Caki2 (cell line): ENCODE measurements around the gene PDE2A. TPM values are rescaled to one million over a fixed set of nuclear protein-coding genes. Genes with fewer than 3 reads are reported as not detected.

Experiments
- DNase-seq: peaks from one replicate; pipeline ENCODE4 v3.0.0-alpha.2; 2015; ENCODE audit warnings: low read depth
- in situ Hi-C: cut with HindIII; loops from 2 replicates; pipeline ENCODE4 v1.10.0; 2016; ENCODE audit warnings: low sequenced_read_pairs, low pct_unique_long_range_greater_than_20kb, mixed read lengths
- total RNA-seq: library from RNA; depleted of rRNA; stranded (reverse); fragments of >200 nt; shearing (Covaris generic); gene quantifications from 2 replicates; pipeline ENCODE4 v1.2.3, GENCODE V29; 2014; ENCODE audit warnings: low replicate concordance

PDE2A gene
- total RNA-seq, 1 experiment from 2014 or later, result 1.5 TPM

- DNase-seq, result no peak
- in situ Hi-C loops, result no loop called here
Observed at GRCh38 chr11:72706579-72706978, 32.4 kb upstream of the PDE2A start.

DNA sequence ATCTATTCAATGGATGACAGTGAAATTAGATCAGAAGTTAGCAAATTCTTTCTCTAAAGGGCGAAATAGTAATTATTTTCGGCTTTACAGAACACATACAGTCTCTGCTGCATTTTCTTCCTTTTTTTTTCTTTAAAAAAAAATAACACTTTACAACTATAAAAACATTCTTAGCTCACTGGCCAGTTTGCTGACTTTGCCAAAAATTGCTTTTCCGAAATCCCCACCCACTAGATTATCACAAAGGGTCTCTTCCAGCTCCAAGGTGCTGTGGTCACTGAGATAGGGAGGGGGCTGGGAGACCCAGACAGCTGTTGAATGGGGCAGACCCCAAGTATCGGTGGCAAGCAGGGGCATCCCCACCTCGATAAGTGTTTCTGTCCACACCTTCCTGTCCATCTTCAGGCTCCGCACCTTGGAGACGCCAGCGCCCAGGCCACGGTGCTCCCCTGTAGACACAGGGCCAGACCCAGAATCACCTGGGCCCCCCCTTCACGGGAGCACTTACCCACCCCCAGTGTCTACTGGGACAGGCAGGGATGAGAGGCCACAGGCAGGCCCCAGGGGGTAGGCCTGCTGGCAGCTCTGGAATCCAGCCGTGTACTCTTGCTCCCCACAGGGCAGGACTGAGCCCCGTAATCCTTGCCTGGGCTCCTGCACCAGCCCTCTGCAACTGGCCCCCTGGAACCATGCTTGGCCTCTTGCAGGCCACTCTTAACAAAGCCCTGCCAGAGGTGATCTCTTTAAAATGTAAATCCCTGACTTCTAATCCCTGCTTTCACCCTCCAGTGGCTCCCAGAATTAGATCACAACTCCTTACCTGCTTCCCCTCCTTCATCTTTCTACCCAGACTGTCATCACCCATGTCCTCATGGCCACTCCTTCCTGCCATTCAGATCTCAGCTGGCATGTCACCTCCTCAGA, 31.5 kb upstream of the PDE2A start:
- in situ Hi-C loops, result no loop called here
- DNase-seq, result no peak

GRCh38 chr11:72704783-72705265, 30.6 kb upstream of the PDE2A start:
- in situ Hi-C loops, result no loop called here
- no peak for DNase-seq

GRCh38 chr11:72704028-72704782, 30.0 kb upstream of the PDE2A start:
- DNase-seq, result no peak
- in situ Hi-C loops, result no loop called here

- in situ Hi-C loops, result no loop called here
- DNase-seq, result peak; percentile 73
Observed at GRCh38 chr11:72703267-72704008, 29.2 kb upstream of the PDE2A start.

DNA sequence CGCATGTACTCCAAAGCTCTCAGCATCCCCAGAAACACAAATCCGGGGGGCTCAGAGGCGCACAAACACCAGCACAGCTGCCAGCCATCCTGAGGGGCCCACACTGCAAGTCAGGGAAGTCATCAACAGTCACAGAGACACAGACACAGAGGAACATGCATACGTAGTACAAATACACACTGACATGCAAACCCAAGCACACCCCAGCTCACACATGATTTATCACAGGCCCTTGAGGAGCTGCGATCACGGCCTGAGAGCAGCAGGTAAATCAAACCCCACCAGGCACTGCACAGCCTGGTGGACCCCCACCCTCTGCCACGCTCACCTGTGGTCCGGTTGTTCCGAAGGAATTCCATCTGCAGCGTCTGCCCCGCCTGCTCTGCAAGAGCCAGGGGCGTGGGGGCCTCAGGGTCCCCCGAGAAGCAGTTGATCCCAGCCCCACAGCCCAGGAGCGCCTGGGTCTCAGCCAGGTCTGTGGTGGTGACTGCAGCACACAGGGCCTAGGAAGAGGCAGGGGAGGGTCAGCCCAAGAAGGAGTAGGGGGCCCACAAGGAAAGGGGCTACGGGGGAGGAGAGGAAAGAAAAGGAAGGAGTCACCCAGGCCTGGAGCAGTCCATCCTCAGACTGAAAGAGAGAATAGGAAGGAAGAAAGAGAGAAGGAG, 28.5 kb upstream of the PDE2A start:
- in situ Hi-C loops, result no loop called here
- DNase-seq, result no peak

- no peak for DNase-seq
- in situ Hi-C loops, result no loop called here
Observed at GRCh38 chr11:72702096-72702495, 27.9 kb upstream of the PDE2A start.

DNA sequence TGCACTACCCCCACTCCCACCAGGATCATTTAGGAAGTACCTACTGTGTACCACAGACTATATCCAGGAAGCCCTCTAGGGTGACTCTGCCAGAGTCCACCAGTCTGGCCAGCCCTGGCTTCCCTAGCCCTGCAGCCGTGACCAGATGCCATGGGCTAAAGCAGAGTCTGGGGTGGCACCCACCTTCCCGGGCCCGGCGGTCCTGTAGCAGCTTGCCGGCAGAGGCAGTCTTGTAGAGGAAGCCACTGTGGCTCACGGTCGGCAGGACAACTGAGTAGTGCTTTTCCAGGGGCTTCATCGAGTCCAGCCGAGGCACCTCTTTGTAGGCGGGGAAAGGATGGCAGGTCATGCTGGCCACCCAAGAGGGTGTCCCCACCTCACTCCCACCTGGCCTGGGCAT, 27.2 kb upstream of the PDE2A start:
- in situ Hi-C loops, result no loop called here
- DNase-seq, result no peak

DNA sequence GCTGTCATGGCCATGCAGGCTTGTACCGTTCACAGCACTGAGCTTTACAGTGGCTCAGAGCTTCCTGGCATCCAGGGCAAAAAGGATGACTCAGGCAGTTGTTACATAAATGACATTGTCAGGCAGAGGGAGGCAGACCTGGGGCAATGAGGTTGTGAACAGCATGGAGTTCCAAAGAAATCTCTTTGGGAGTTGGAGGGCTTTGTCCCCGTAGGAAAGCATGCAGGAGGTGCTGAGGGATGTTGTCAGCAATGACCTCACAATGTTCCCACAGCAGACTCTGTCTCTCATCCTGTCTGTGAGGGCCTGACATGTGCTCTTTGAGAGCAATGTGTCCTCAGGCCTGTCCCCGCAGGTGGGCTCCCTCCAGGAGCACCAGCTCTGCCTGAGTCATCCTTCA, 25.9 kb upstream of the PDE2A start:
- in situ Hi-C loops, result no loop called here
- DNase-seq, result no peak

DNA sequence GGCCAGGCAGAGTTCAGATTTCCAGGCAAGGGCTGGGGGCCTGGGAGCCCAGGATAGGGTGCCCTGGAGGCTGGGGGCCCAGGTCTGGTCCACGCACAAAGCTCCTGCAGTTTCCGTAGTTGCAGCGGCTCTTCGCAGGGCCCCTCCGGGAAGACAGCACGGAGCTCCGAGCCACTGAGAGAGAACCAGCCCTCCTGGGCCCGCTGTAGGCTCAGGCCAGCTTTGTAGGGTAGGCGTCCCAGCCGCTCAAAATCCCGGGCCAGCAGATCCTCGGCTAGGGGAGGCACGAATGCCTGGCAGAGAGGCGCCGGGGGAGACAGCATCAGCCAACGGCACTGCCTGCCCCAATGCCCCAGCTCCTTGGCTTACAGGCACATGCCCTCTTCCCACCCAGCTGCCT, 23.6 kb upstream of the PDE2A start:
- no peak for DNase-seq
- in situ Hi-C loops, result no loop called here

- no peak for DNase-seq
- in situ Hi-C loops, result no loop called here
Observed at GRCh38 chr11:72696866-72697700, 22.9 kb upstream of the PDE2A start.

DNA sequence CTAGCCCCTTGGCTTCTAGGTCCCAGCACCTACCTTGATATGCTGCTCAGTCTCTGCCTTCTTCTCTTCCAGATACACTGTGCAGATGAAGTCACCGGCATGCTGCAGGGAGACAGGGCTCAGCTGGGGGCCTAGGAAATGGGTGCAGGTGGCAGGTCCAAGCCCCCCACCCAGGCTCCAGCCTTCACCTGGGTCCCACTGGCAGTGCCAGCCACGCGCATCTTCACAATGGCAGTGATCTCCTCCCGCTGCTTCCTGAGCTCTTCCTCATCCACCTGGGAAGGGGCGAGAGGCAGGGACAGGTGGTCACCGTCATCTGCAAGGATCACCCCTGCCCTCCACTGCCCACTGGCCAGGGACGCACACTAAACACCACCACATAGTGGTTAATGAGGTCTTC, 21.1 kb upstream of the PDE2A start:
- in situ Hi-C loops, result no loop called here
- no peak for DNase-seq

- in situ Hi-C loops, result no loop called here
- DNase-seq, result no peak
Observed at GRCh38 chr11:72693271-72693968, 19.2 kb upstream of the PDE2A start.

DNA sequence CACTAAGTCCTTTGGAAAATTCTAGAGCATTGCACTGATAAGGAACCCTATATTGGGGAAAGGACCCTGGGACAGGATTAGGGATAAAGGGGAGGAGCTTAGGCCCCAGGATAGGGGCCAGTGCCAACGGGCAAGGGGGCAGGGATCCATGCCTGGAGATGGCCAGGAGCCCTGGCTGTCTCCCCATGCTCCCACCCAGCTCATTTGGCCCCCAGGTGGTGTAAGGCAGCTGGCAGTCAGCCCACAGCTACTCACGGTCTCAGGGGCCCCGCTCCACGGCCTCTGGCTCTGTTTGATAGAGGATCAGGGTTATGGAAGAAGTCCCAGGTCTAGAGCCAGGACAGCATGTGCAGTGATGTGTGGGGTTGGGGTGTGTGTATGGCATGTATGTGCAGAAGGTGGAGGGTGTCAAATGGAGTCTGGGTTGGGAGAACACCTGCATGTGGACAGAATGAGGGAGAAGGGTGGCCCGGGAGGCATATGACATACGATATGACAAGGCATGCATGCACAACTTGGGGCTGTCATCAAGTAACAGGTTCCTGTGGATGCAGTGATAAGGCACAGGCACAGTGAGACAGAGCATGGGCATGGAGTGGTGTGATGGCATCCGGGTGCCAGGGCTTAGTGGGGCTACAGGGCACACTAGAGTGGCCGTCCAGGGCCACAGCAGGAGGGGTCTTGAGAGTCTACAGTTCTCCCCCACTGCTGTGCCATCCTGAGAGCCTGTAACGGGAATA, 18.4 kb upstream of the PDE2A start:
- in situ Hi-C loops, result no loop called here
- DNase-seq, result no peak

GRCh38 chr11:72690166-72690565, 15.9 kb upstream of the PDE2A start:
- no peak for DNase-seq
- in situ Hi-C loops, result no loop called here

DNA sequence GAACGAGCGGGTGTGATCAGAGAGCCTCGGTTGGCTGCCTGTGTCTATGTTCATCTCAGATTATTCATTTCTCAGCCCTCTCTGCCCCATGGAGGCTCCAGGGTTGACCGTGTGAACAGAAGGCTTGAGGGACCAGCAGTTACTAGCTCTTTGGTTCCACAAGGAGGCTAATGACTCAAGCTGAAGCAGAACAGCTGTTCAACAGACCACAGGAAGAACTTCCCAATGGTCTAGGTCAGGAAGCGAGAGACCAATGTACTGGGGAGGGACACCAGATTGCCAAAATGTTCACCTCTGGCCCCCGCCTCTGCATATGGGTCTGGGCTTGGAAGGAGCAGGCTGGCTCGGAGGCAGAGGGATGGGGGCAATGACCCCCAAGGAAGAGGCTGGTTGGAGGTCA, 14.7 kb upstream of the PDE2A start:
- DNase-seq, result no peak
- in situ Hi-C loops, result no loop called here
